Ovary (tissue), 9 donors: ENCODE data around the gene MAP1B. TPM values are rescaled to one million over a fixed set of nuclear protein-coding genes. Genes with fewer than 3 reads are reported as not detected.

Source experiments
- DNase-seq, 5 donors: peaks; one replicate each; pipeline ENCODE4 v3.0.0-alpha.2; 2019 to 2020
- H3K27ac ChIP-seq, 2 donors: fragments of 200-600 bp; one replicate each; pipeline versions ENCODE4 v1.5.1 to v1.8.0; 2019 to 2022
- H3K27me3 ChIP-seq: fragments of 200-600 bp; one replicate; pipeline ENCODE4 v1.8.0; 2022
- H3K36me3 ChIP-seq: fragments of 200-600 bp; sonication (generic); one replicate; pipeline ENCODE4 v1.5.1; 2019
- H3K4me1 ChIP-seq: one replicate; pipeline ENCODE4 v1.8.1; 2013; ENCODE audit warnings: mild to moderate bottlenecking, moderate library complexity; ENCODE audit not compliant: insufficient read depth
- H3K4me3 ChIP-seq: fragments of 200-600 bp; sonication (generic); one replicate; pipeline ENCODE4 v1.5.1; 2017
- H3K9me3 ChIP-seq, 2 donors: fragments of 200-600 bp in 1 of 2; sonication (generic) in 1 of 2; one replicate each; pipeline versions ENCODE4 v1.5.1 to v1.8.1; 2013 to 2019; ENCODE audit warnings: mild to moderate bottlenecking in 1 of 2, moderate library complexity in 1 of 2
- CTCF ChIP-seq, 3 donors: fragments of 450-650 bp in 2 of 3; fragments of 200-600 bp in 1 of 3; IDR thresholded peaks; one replicate each; pipeline versions ENCODE4 v1.5.1 to v1.8.0; 2016 to 2022; ENCODE audit warnings: antibody characterized with exemption in 3 of 3, mild to moderate bottlenecking in 1 of 3
- EP300 ChIP-seq: sonication (generic); formaldehyde crosslinking; IDR thresholded peaks from one replicate; pipeline ENCODE4 v1.6.1; 2017; ENCODE audit warnings: antibody characterized with exemption
- POLR2A ChIP-seq: fragments of 450-650 bp; IDR thresholded peaks from one replicate; pipeline ENCODE4 v1.6.1; 2017; ENCODE audit warnings: antibody characterized with exemption, mild to moderate bottlenecking, moderate library complexity
- WGBS, 3 donors: extraction: QIAGEN DNeasy Blood & Tissue Kit in 1 of 3; methylation state at CpG; one replicate each; pipeline versions ENCODE4 v1.1.5 to v1.1.7; 2013 to 2017; 5-methylcytosine and 5-hydroxymethylcytosine counted together
- intact Hi-C, 4 donors: fragments of 100-400 bp; cut with DNase I; formaldehyde crosslinking; loops; one replicate each; pipeline versions ENCODE4 v1.11.0 to v1.15.1; 2022 to 2023
- polyA plus RNA-seq, 2 donors: library from polyadenylated mRNA; stranded (reverse); fragments of 200-250 nt in 1 of 2; fragments of 350-450 nt in 1 of 2; fragmentation: Illumina TruSeq in 1 of 2; extraction: RNeasy Lipid Tissue Mini Kit (QIAGEN cat#74804) in 1 of 2; gene quantifications; one replicate each; pipeline ENCODE4 v1.2.3, GENCODE V29; 2013 to 2014
- total RNA-seq, 7 donors: library from RNA; depleted of rRNA in 2 of 7; stranded (reverse); fragments of >200 nt in 2 of 7; fragmentation: NEBNext Ultra II Directional in 3 of 7; extraction: Animal tissue kit (Norgen Biotek cat#: 25700) in 3 of 7; gene quantifications; one replicate each; pipeline versions ENCODE4 v1.1.0 to v1.2.4, GENCODE V29; 2016 to 2023
- donor health status: DM: no; HTN: no; CAD: no; lungs with moderate emphysema.
- donor health status: DM: no; HTN: no; CAD: no.
- donor health status: Bipolar disorder and iron deficiency.
- donor health status: DM: yes; HTN: yes; CAD: no.
- donor health status: DM: no; HTN: no; CAD: no.
- donor health status: DM: yes; HTN: yes; CAD: no.

The MAP1B gene
- total and polyA plus RNA-seq, 9 donors = 4.4 to 126 (median 47.7) TPM

DNA sequence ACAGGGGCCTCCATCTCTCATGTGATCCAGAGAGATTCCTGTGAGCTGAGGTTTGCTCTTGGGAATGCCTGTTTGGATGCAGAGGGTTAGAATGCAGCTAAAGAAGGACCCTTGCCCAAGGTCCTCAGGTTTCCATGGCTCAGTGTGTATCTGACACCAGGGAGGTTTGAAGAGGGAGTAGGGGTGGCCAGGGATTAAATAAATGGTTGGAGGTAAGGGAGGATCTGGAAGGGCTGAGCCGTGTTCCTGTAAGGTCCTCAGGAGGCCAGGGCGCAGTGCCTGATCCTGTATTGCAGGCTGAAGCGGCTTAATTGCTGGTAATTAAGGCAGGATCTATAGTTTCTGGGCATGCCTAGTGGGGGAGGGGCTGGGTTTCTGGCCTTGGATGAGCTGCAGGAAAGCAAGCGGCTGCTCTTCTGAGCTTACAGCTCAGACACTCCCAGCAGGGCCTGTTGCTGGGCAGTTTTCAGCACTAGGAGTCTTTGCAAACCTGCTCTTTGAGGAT is 41.5 kb upstream of the MAP1B start:
- intact Hi-C loops = no loop called here
- Histone ChIP-seq H3K36me3 (no peaks in the 10 kb centered on the region), H3K9me3 (no peaks in the 10 kb centered on the region), H3K27ac (no peak overlapping the region), H3K4me3 (no peak overlapping the region), H3K4me1 (no peaks in the 10 kb centered on the region), H3K27me3 (no peaks in the 10 kb centered on the region)
- WGBS, 3 donors = 36 to 49% (median 37%) methylated on average over 4 of the region's 4 CpGs
- DNase-seq = no peak
- TF ChIP-seq POLR2A = no peak
- TF ChIP-seq EP300 = no peak
- TF ChIP-seq CTCF (IDR thresholded peaks at IDR 0.05) = no peak

DNA sequence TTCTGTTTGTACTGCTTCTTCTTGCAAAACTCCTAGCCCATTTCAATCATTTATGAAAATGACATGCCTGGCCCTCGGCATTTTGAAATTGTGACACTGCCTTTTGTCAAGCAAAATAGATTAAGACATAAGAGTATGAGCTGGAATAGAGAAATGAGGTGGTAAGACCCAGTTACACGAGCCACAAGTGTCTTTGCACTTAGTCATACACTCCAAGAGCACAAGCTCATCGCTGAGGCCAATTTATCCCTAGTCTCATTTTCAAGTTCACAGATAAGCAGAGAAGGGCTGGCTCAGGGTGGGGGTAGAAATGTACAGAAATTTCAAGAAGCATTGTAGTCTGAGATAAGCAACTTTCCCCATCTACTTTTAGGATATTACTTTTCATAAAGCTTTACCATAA is 40.6 kb upstream of the MAP1B start:
- no peaks in the 10 kb centered on the region for H3K9me3 ChIP-seq
- WGBS, 3 donors = 37 to 45% (median 40%) methylated on average over 3 of the region's 3 CpGs
- H3K4me1 ChIP-seq = no peaks in the 10 kb centered on the region
- no peaks in the 10 kb centered on the region for H3K36me3 ChIP-seq
- intact Hi-C loops = no loop called here
- no peak overlapping the region for H3K4me3 ChIP-seq
- no peak for DNase-seq
- H3K27me3 ChIP-seq = no peaks in the 10 kb centered on the region
- no peak overlapping the region for H3K27ac ChIP-seq
- no peak for TF ChIP-seq CTCF (IDR thresholded peaks at IDR 0.05)
- no peak for TF ChIP-seq EP300
- TF ChIP-seq POLR2A = no peak

GRCh38 chr5:72067682-72068470 is 39.4 kb upstream of the MAP1B start:
- WGBS, 3 donors = 85 to 90% (median 89%) methylated on average over 5 of the region's 5 CpGs

GRCh38 chr5:72070529-72070928 is 36.7 kb upstream of the MAP1B start:
- Histone ChIP-seq H3K36me3 (no peaks in the 10 kb centered on the region), H3K4me1 (no peaks in the 10 kb centered on the region), H3K27ac (no peak overlapping the region), H3K27me3 (no peaks in the 10 kb centered on the region), H3K4me3 (no peak overlapping the region), H3K9me3 (no peaks in the 10 kb centered on the region)
- TF ChIP-seq CTCF (IDR thresholded peaks at IDR 0.05) = no peak
- no peak for TF ChIP-seq POLR2A
- no peak for TF ChIP-seq EP300
- no peak for DNase-seq
- intact Hi-C loops = no loop called here
- 53 to 59% (median 55%) methylated on average over 3 of the region's 3 CpGs for WGBS, 3 donors

More at GRCh38 chr5:72067682-72068470, 39.4 kb upstream of the MAP1B start:
- TF ChIP-seq CTCF (IDR thresholded peaks at IDR 0.05) = no peak
- no peak for TF ChIP-seq EP300
- TF ChIP-seq POLR2A = no peak
- intact Hi-C loops = no loop called here
- no peaks in the 10 kb centered on the region for H3K4me1 ChIP-seq
- no peaks in the 10 kb centered on the region for H3K27me3 ChIP-seq
- H3K27ac ChIP-seq = no peak overlapping the region
- H3K4me3 ChIP-seq = no peak overlapping the region
- H3K36me3 ChIP-seq = no peaks in the 10 kb centered on the region
- DNase-seq = no peak
- no peaks in the 10 kb centered on the region for H3K9me3 ChIP-seq
